Mucosa of stomach (tissue), 1 donor: Measurements from ENCODE around the gene ECPAS.
"Not testable (repeated sequence)": the region's sequence is repeated elsewhere in the genome, so short reads cannot be mapped to it uniquely, and the experiment has no call there.

ENCODE experiments used
- H3K27me3 ChIP-seq: one replicate; pipeline ENCODE4 v1.7.0; 2013; ENCODE audit warnings: mild to moderate bottlenecking, low read length; ENCODE audit not compliant: control insufficient read depth, insufficient read depth
- H3K36me3 ChIP-seq: one replicate; pipeline ENCODE4 v1.7.0; 2013; ENCODE audit warnings: low read length; ENCODE audit not compliant: control insufficient read depth, insufficient read depth
- H3K4me1 ChIP-seq: one replicate; pipeline ENCODE4 v1.7.0; 2013; ENCODE audit warnings: mild to moderate bottlenecking, low read length; ENCODE audit not compliant: control insufficient read depth, insufficient read depth
- H3K4me3 ChIP-seq: one replicate; pipeline ENCODE4 v1.7.0; 2013; ENCODE audit warnings: low read length
- H3K9ac ChIP-seq: one replicate; pipeline ENCODE4 v1.7.0; 2013; ENCODE audit warnings: mild to moderate bottlenecking, low read length, moderate library complexity
- H3K9me3 ChIP-seq: one replicate; pipeline ENCODE4 v1.7.0; 2013; ENCODE audit warnings: mild to moderate bottlenecking, low read length, moderate library complexity; ENCODE audit not compliant: control insufficient read depth
- donor health status: Pancreatic carcinoma.

The ECPAS gene

DNA sequence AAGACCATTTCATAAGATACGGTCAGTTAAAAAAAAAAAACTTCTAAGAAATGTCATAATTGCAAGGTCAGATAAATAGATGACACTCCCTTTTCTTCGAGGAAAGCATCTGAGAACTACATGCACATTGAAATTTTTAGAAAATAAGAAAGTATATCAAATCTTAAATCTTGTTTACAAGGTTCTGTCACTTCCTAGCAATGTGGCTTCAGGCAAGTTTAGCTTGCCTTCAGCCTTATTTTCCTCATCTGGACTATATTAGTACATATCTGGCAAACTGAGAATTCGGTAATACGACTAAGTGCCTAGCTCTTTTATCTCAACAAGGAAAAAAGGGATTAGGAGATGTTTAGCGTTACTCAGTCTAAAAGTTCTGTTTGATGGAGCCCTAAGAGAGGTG is 121.7 kb downstream of the ECPAS start:
- Histone ChIP-seq H3K4me3 (no peak overlapping the region), H3K4me1 (no peaks in the 10 kb centered on the region), H3K27me3 (no peaks in the 10 kb centered on the region), H3K9me3 (no peaks in the 10 kb centered on the region), H3K36me3 (no peaks in the 10 kb centered on the region), H3K9ac (no peak overlapping the region)

GRCh38 chr9:111360881-111361280 is 123.3 kb downstream of the ECPAS start:
- Histone ChIP-seq H3K9me3 (no peaks in the 10 kb centered on the region), H3K9ac (no peak overlapping the region), H3K27me3 (no peaks in the 10 kb centered on the region), H3K4me1 (peaks cover 8% of the 10 kb centered on the region), H3K36me3 (no peaks in the 10 kb centered on the region), H3K4me3 (no peak overlapping the region)

DNA sequence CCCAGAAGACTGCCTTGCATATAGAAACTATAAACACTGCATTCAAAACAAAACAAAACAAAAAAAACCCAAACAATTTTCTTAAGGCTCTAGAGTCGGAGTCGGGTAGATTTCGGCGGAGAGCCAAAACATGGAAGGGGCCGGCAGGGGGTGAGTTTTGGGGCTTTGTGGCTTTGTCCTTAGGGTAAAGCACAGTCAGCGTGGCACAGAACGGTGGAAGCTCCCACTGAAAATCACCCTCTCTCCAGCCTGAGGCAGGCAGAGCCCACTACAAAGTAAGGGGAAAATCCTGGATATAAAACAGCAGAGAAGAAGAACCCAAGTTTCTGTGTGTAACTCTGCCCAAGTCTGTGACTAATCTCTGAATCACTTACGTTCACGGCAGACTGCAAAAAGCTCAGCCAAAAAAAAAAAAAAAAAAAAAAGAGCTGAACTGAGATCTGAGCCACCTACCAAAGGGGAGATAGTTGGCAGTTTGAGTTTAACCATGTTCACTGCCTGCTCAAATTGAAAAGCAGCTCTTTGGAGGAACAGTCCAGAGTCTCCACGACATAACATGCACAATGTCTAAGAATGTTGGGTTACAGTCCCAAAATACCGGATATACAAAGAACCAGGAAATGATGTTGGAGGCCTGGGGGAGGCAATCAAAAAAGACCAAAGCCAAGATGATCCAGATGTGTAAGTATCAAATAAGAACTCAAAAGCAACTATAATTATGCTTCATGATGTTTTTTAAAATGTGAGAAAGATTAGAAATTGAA is 127.5 kb downstream of the ECPAS start:
- no peaks in the 10 kb centered on the region for H3K36me3 ChIP-seq
- H3K9ac ChIP-seq: no peak overlapping the region
- peaks cover 8% of the 10 kb centered on the region for H3K4me1 ChIP-seq
- peak overlapping the region; percentile 23 for H3K4me3 ChIP-seq
- no peaks in the 10 kb centered on the region for H3K9me3 ChIP-seq
- no peaks in the 10 kb centered on the region for H3K27me3 ChIP-seq

DNA sequence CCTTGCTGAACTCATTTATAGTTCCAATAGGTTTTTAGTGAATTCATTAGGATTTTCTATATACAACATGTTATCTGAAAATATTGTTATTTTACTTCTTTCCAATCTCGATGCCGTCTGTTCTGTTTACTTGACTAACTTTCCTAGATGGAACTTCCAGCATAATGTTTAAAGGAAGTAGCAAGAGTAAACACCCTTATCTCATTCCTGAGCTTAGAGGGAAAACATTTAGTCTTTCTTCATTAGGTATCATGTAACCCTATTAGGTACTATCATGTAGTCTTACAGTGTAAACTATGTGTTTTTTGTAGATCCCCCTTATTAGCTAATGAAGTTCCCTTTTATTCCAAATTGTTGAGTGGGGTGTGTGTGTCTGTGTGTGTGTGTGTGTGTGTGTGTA is 131.6 kb downstream of the ECPAS start:
- H3K4me3 ChIP-seq: no peak overlapping the region
- peaks cover 8% of the 10 kb centered on the region for H3K4me1 ChIP-seq
- H3K9me3 ChIP-seq: no peaks in the 10 kb centered on the region
- H3K36me3 ChIP-seq: no peaks in the 10 kb centered on the region
- H3K27me3 ChIP-seq: no peaks in the 10 kb centered on the region
- no peak overlapping the region for H3K9ac ChIP-seq

GRCh38 chr9:111350556-111350955 is 133.6 kb downstream of the ECPAS start:
- no peaks in the 10 kb centered on the region for H3K9me3 ChIP-seq
- no peaks in the 10 kb centered on the region for H3K27me3 ChIP-seq
- H3K9ac ChIP-seq: no peak overlapping the region
- no peak overlapping the region for H3K4me3 ChIP-seq
- no peaks in the 10 kb centered on the region for H3K36me3 ChIP-seq
- H3K4me1 ChIP-seq: no peaks in the 10 kb centered on the region

- no peaks in the 10 kb centered on the region for H3K9me3 ChIP-seq
- no peak overlapping the region for H3K9ac ChIP-seq
- H3K36me3 ChIP-seq: no peaks in the 10 kb centered on the region
- H3K27me3 ChIP-seq: no peaks in the 10 kb centered on the region
- no peak overlapping the region for H3K4me3 ChIP-seq
- no peaks in the 10 kb centered on the region for H3K4me1 ChIP-seq
These were observed 134.4 kb downstream of the ECPAS start for GRCh38 chr9:111349766-111350165.

DNA sequence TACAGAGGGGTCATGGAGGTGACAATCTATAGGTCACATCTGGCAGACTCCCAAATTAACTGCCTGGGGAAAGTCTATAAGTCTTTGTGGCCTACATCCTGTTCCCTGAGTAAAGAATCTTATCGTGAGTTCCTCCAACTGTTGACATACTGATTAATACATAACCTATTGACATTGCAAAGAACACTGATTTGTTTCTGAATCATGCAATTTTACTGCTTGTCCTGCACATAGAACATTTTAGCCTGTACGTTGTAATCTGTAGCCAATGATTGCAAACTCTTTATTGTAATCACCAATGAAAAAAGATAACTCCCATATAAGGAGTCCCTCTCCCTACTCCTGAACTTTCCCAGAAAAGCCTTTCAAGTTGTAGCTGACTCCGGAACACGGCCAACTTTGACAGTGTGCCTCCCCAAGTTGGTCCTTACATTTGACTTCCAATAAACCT is 135.3 kb downstream of the ECPAS start:
- Histone ChIP-seq H3K27me3 (no peaks in the 10 kb centered on the region), H3K9ac (no peak overlapping the region), H3K36me3 (no peaks in the 10 kb centered on the region), H3K4me1 (no peaks in the 10 kb centered on the region), H3K4me3 (no peak overlapping the region), H3K9me3 (no peaks in the 10 kb centered on the region)

DNA sequence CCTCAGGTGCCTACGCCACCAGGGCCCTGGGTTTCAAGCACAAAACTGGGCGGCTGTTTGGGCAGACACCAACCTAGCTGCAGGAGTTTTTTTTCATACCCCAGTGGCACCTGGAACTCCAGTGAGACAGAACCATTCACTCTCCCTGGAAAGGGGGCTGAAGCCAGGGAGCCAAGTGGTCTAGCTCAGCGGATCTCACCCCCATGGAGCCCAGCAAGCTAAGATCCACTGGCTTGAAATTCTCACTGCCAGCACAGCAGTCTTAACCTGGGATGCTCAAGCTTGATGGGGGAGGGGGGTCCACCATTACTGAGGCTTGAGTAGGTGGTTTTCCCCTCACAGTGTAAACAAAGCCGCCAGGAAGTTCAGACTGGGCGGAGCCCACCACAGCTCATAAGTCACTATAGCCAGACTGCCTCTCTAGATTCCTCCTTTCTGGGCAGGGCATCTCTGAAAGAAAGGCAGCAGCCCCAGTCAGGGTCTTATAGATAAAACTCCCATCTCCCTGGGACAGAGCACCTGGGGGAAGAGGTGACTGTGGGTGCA is 149.8 kb downstream of the ECPAS start:
- not testable (repeated sequence) for H3K36me3 ChIP-seq, H3K27me3 ChIP-seq, H3K4me3 ChIP-seq

DNA sequence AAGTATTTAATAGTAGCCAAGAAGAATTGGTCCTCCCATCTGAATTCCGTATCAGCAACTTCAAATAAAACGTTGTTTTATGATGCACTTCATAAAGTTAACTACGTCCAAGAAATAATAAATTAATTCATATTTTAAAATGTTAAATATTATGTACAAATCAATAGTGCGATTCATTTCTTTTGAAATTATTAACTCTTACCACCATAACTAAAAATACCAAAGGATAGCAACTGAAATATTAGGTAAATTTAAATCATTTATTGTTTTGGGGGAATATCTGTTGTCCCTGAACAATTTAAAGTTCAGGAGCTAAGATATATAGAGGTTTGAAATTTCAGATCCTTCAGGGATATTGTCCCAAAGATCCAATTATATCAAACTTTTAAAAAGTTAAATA is 154.1 kb downstream of the ECPAS start, which contains the start of gene OR2K2:
Gene OR2K2, minus strand, starts transcription at position 101 of the 400 bp plus-strand sequence. CDS start 1,791 bp downstream, outside the sequence.
- no peaks in the 10 kb centered on the region for H3K4me1 ChIP-seq
- no peaks in the 10 kb centered on the region for H3K36me3 ChIP-seq
- H3K9me3 ChIP-seq: no peaks in the 10 kb centered on the region
- no peak within 1 kb of the TSS for H3K4me3 ChIP-seq
- no peaks in the 10 kb centered on the region for H3K27me3 ChIP-seq
- H3K9ac ChIP-seq: no peak within 1 kb of the TSS

More for the DNA sequence above, 149.8 kb downstream of the ECPAS start:
- H3K9me3 ChIP-seq, H3K9ac ChIP-seq, H3K4me1 ChIP-seq: not testable (repeated sequence)

GRCh38 chr9:111320631-111321030 is 163.6 kb downstream of the ECPAS start:
- H3K9ac ChIP-seq: no peak overlapping the region
- H3K36me3 ChIP-seq: no peaks in the 10 kb centered on the region
- H3K4me3 ChIP-seq: no peak overlapping the region
- H3K27me3 ChIP-seq: no peaks in the 10 kb centered on the region
- H3K9me3 ChIP-seq: no peaks in the 10 kb centered on the region
- H3K4me1 ChIP-seq: no peaks in the 10 kb centered on the region

- no peak overlapping the region for H3K9ac ChIP-seq
- no peaks in the 10 kb centered on the region for H3K4me1 ChIP-seq
- H3K9me3 ChIP-seq: no peaks in the 10 kb centered on the region
- H3K4me3 ChIP-seq: no peak overlapping the region
- H3K36me3 ChIP-seq: no peaks in the 10 kb centered on the region
- H3K27me3 ChIP-seq: no peaks in the 10 kb centered on the region
These were observed 167.4 kb downstream of the ECPAS start for GRCh38 chr9:111316796-111317195.
